ENCODE results near the gene CTDNEP1. TPM values are rescaled to one million over a fixed set of nuclear protein-coding genes. Genes with fewer than 3 reads are reported as not detected.

Gene CTDNEP1
- total RNA-seq, 1 donor from 2014 or later: 103 TPM

GRCh38 chr17:7237761-7238419 lies 13.6 kb downstream of the CTDNEP1 start:
- H2AFZ ChIP-seq (ENCODE audit: low read depth, low read length): no peak overlapping the region

GRCh38 chr17:7237266-7237760 lies 14.2 kb downstream of the CTDNEP1 start:
- no peak for FAIRE-seq
- no peak for TF ChIP-seq EZH2 (IDR thresholded peaks at IDR 0.05; ENCODE audit: insufficient read depth, low read length)
- no peak for TF ChIP-seq CTCF (IDR thresholded peaks at IDR 0.05; ENCODE audit: insufficient read depth, low read depth, low read length)
- Histone ChIP-seq H3K79me2 (ENCODE audit: insufficient read depth, low read length) (peaks cover 89% of the 10 kb centered on the region), H4K20me1 (ENCODE audit: insufficient read depth, low read length) (peaks cover 39% of the 10 kb centered on the region), H2AFZ (ENCODE audit: low read depth, low read length) (no peak overlapping the region), H3K36me3 (ENCODE audit: insufficient read depth, low read length) (peaks cover 30% of the 10 kb centered on the region), H3K9ac (ENCODE audit: low read length) (peak overlapping the region; percentile 96), H3K4me1 (ENCODE audit: insufficient read depth, low read length) (peaks cover 47% of the 10 kb centered on the region), H3K4me3 (ENCODE audit: insufficient read depth, low read depth, low read length) (peak overlapping the region; percentile 59), H3K9me3 (ENCODE audit: insufficient read depth, low read depth, low read length) (no peaks in the 10 kb centered on the region), H3K27me3 (ENCODE audit: insufficient read depth, low read length) (no peaks in the 10 kb centered on the region), H3K27ac (ENCODE audit: low read depth, low read length) (peak overlapping the region; percentile 72), H3K4me2 (ENCODE audit: low read length) (peak overlapping the region; percentile 85)
- no peaks in the 10 kb centered on the region for H3K27me3 Mint-ChIP-seq (ENCODE audit: low read depth, unreplicated experiment)
- no peaks in the 10 kb centered on the region for H3K9me3 Mint-ChIP-seq (ENCODE audit: unreplicated experiment)
- H3K27ac Mint-ChIP-seq (ENCODE audit: unreplicated experiment): peak overlapping the region; percentile 80
- DNase-seq (ENCODE audit: low read depth): no peak
- peaks cover 42% of the 10 kb centered on the region for H3K4me1 Mint-ChIP-seq (ENCODE audit: low read depth, unreplicated experiment)
- peaks cover 18% of the 10 kb centered on the region for H3K36me3 Mint-ChIP-seq (ENCODE audit: low read depth, unreplicated experiment)
- H3K4me3 Mint-ChIP-seq (ENCODE audit: unreplicated experiment): peak overlapping the region; percentile 85

More at GRCh38 chr17:7237761-7238419, 13.6 kb downstream of the CTDNEP1 start:
- Histone ChIP-seq H3K9me3 (ENCODE audit: insufficient read depth, low read depth, low read length) (no peaks in the 10 kb centered on the region), H3K4me1 (ENCODE audit: insufficient read depth, low read length) (peaks cover 45% of the 10 kb centered on the region), H3K36me3 (ENCODE audit: insufficient read depth, low read length) (peaks cover 30% of the 10 kb centered on the region), H3K27me3 (ENCODE audit: insufficient read depth, low read length) (no peaks in the 10 kb centered on the region), H3K9ac (ENCODE audit: low read length) (peak overlapping the region; percentile 96), H3K79me2 (ENCODE audit: insufficient read depth, low read length) (peaks cover 86% of the 10 kb centered on the region), H4K20me1 (ENCODE audit: insufficient read depth, low read length) (peaks cover 36% of the 10 kb centered on the region), H3K27ac (ENCODE audit: low read depth, low read length) (peak overlapping the region; percentile 72), H3K4me3 (ENCODE audit: insufficient read depth, low read depth, low read length) (peak overlapping the region; percentile 91), H3K4me2 (ENCODE audit: low read length) (peak overlapping the region; percentile 85)
- Mint-ChIP-seq H3K9me3 (ENCODE audit: unreplicated experiment) (no peaks in the 10 kb centered on the region), H3K4me1 (ENCODE audit: low read depth, unreplicated experiment) (peaks cover 41% of the 10 kb centered on the region), H3K4me3 (ENCODE audit: unreplicated experiment) (peak overlapping the region; percentile 94), H3K27ac (ENCODE audit: unreplicated experiment) (peak overlapping the region; percentile 80), H3K27me3 (ENCODE audit: low read depth, unreplicated experiment) (no peaks in the 10 kb centered on the region), H3K36me3 (ENCODE audit: low read depth, unreplicated experiment) (peaks cover 18% of the 10 kb centered on the region)
- no peak for DNase-seq (ENCODE audit: low read depth)
- no peak for FAIRE-seq
- TF ChIP-seq EZH2 (IDR thresholded peaks at IDR 0.05; ENCODE audit: insufficient read depth, low read length): no peak
- no peak for TF ChIP-seq CTCF (IDR thresholded peaks at IDR 0.05; ENCODE audit: insufficient read depth, low read depth, low read length)

GRCh38 chr17:7236808-7237207 lies 14.7 kb downstream of the CTDNEP1 start:
- Mint-ChIP-seq H3K36me3 (ENCODE audit: low read depth, unreplicated experiment) (peaks cover 21% of the 10 kb centered on the region), H3K27me3 (ENCODE audit: low read depth, unreplicated experiment) (no peaks in the 10 kb centered on the region), H3K27ac (ENCODE audit: unreplicated experiment) (peak overlapping the region; percentile 80), H3K9me3 (ENCODE audit: unreplicated experiment) (no peaks in the 10 kb centered on the region), H3K4me3 (ENCODE audit: unreplicated experiment) (peak overlapping the region; percentile 85), H3K4me1 (ENCODE audit: low read depth, unreplicated experiment) (peaks cover 47% of the 10 kb centered on the region)
- Histone ChIP-seq H3K4me2 (ENCODE audit: low read length) (peak overlapping the region; percentile 85), H3K36me3 (ENCODE audit: insufficient read depth, low read length) (peaks cover 30% of the 10 kb centered on the region), H3K27ac (ENCODE audit: low read depth, low read length) (no peak overlapping the region), H3K9ac (ENCODE audit: low read length) (peak overlapping the region; percentile 96), H3K4me3 (ENCODE audit: insufficient read depth, low read depth, low read length) (no peak overlapping the region), H3K27me3 (ENCODE audit: insufficient read depth, low read length) (no peaks in the 10 kb centered on the region), H4K20me1 (ENCODE audit: insufficient read depth, low read length) (peaks cover 44% of the 10 kb centered on the region), H3K9me3 (ENCODE audit: insufficient read depth, low read depth, low read length) (no peaks in the 10 kb centered on the region), H3K4me1 (ENCODE audit: insufficient read depth, low read length) (peaks cover 51% of the 10 kb centered on the region), H2AFZ (ENCODE audit: low read depth, low read length) (no peak overlapping the region), H3K79me2 (ENCODE audit: insufficient read depth, low read length) (peaks cover 90% of the 10 kb centered on the region)
- DNase-seq (ENCODE audit: low read depth) (no peak), FAIRE-seq (no peak)
- TF ChIP-seq EZH2 (IDR thresholded peaks at IDR 0.05; ENCODE audit: insufficient read depth, low read length): no peak
- TF ChIP-seq CTCF (IDR thresholded peaks at IDR 0.05; ENCODE audit: insufficient read depth, low read depth, low read length): no peak

All from astrocyte (in vitro differentiated cells and primary cell).